ENCODE results near the gene C18orf32.

C18orf32 gene

GRCh38 chr18:49432602-49433001 lies 54.4 kb downstream of the C18orf32 start:
- Histone ChIP-seq H3K4me1 (ENCODE audit: control insufficient read depth, low read depth, low read length) (no peaks in the 10 kb centered on the region), H3K27ac (ENCODE audit: low read length) (no peak overlapping the region), H3K27me3 (ENCODE audit: control insufficient read depth, insufficient read depth, low read length) (no peaks in the 10 kb centered on the region), H3K4me3 (ENCODE audit: low read length) (no peak overlapping the region), H3K9me3 (ENCODE audit: control insufficient read depth, low read depth, low read length) (no peaks in the 10 kb centered on the region), H3K36me3 (ENCODE audit: control insufficient read depth, low read depth, low read length) (no peaks in the 10 kb centered on the region), H3K9ac (ENCODE audit: low read length) (no peak overlapping the region)

DNA sequence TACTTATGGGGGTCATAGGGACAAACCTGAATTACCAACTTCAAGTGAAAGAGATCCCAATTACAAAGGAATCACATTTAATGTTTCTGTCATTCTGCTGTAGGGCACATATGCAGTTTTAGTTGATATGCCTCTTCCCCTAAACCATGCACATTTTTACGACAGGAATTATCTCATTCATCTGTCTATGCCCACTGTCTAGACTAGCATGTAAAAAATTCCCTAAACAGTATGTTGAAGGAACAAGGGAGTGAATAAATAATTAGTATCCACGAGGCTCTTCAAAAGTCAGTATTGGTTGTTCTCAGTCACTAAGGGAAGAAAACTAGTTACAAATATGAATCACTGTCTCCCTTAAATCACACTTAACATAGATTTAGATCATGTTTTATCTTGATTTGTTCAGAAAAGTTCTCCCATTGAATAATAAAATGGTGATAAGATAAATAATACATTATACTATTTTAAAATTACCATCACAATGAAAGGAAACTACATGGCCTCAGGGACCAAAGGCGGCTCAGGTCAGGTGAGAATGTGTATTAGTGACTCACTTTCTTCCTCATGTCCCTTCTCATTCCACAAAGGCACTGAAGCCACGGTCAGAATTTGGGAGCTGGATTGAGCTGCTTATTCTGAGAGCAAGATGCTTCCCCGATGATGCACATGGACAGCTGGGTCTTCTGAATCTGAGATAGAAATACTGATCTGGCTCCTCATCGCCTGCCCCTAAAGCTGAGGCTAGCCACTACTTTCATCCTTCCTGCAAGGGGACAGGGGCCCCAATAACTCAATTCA lies 55.7 kb downstream of the C18orf32 start:
- Histone ChIP-seq H3K27me3 (ENCODE audit: control insufficient read depth, insufficient read depth, low read length) (no peaks in the 10 kb centered on the region), H3K4me1 (ENCODE audit: control insufficient read depth, low read depth, low read length) (no peaks in the 10 kb centered on the region), H3K27ac (ENCODE audit: low read length) (no peak overlapping the region)

More for the DNA sequence above, 55.7 kb downstream of the C18orf32 start:
- Histone ChIP-seq H3K9me3 (ENCODE audit: control insufficient read depth, low read depth, low read length) (no peaks in the 10 kb centered on the region), H3K9ac (ENCODE audit: low read length) (no peak overlapping the region), H3K36me3 (ENCODE audit: control insufficient read depth, low read depth, low read length) (no peaks in the 10 kb centered on the region), H3K4me3 (ENCODE audit: low read length) (no peak overlapping the region)

Measured in iPS-18a (cell line).